Naive thymus-derived CD4-positive, alpha-beta T cell (primary cell): ENCODE measurements around the gene KCNIP1. TPM values are rescaled to one million over a fixed set of nuclear protein-coding genes. Genes with fewer than 3 reads are reported as not detected.

ENCODE experiments used
- ATAC-seq: fragments of 150-1000 bp; cut with Tn5 transposase; 2 replicates; pipeline ENCODE4 v1.10.0; 2021; ENCODE audit warnings: mild to moderate bottlenecking, moderate library complexity
- CTCF ChIA-PET: fragments of 350-600 bp; sonication (Branson Sonifier 250); formaldehyde crosslinking; loops from one replicate; lab custom pipeline; 2021; ENCODE audit warnings: antibody characterized with exemption; lab: Charles Lee
- POLR2A ChIA-PET: fragments of 350-600 bp; sonication (Branson Sonifier 250); formaldehyde crosslinking; loops from one replicate; lab custom pipeline; 2021; ENCODE audit warnings: antibody characterized with exemption, inconsistent platforms; lab: Charles Lee
- DNase-seq, 9 donors: peaks; one replicate each; pipeline versions ENCODE4 v3.0.0 to v3.0.0-alpha.2; 2020 to 2022; ENCODE audit warnings: mixed read lengths in 1 of 9
- H3K27ac ChIP-seq: one replicate; pipeline ENCODE4 v1.7.0; 2013; ENCODE audit warnings: mild to moderate bottlenecking, low read depth, low read length, moderate library complexity
- H3K27me3 ChIP-seq, 2 donors: one replicate each; pipeline ENCODE4 v1.7.0; 2013; ENCODE audit warnings: low read length in 2 of 2, mild to moderate bottlenecking in 2 of 2, moderate library complexity in 2 of 2; ENCODE audit not compliant: control insufficient read depth in 2 of 2, insufficient read depth in 2 of 2
- H3K36me3 ChIP-seq, 3 experiments: 1 replicate in 2 of 3; 2 replicates in 1 of 3; pipeline ENCODE4 v1.7.0; 2013; ENCODE audit warnings: low read length in 3 of 3, mild to moderate bottlenecking in 3 of 3, moderate library complexity in 1 of 3; ENCODE audit not compliant: insufficient read depth in 3 of 3, control insufficient read depth in 2 of 3
- H3K4me1 ChIP-seq, 2 donors: one replicate each; pipeline ENCODE4 v1.7.0; 2013; ENCODE audit warnings: low read length in 2 of 2, mild to moderate bottlenecking in 2 of 2, moderate library complexity in 1 of 2; ENCODE audit not compliant: control insufficient read depth in 2 of 2, insufficient read depth in 2 of 2
- H3K4me3 ChIP-seq: 2 replicates; pipeline ENCODE4 v1.7.0; 2013; ENCODE audit warnings: mild to moderate bottlenecking, low read length
- H3K9me3 ChIP-seq, 3 experiments: 1 replicate in 2 of 3; 2 replicates in 1 of 3; pipeline ENCODE4 v1.7.0; 2013; ENCODE audit warnings: low read length in 3 of 3; ENCODE audit not compliant: control insufficient read depth in 2 of 3
- H3K27ac Mint-ChIP-seq, 9 donors: one replicate each; pipeline ENCODE4 v1.8.0; 2020 to 2022; ENCODE audit warnings: mixed read lengths in 9 of 9, mild to moderate bottlenecking in 8 of 9, moderate library complexity in 5 of 9, inconsistent platforms in 2 of 9
- H3K27me3 Mint-ChIP-seq, 5 donors: one replicate each; pipeline ENCODE4 v1.8.0; 2021 to 2022; ENCODE audit warnings: mixed read lengths in 5 of 5, mild to moderate bottlenecking in 1 of 5
- H3K36me3 Mint-ChIP-seq, 5 donors: one replicate each; pipeline ENCODE4 v1.8.0; 2020 to 2022; ENCODE audit warnings: mixed read lengths in 5 of 5, mild to moderate bottlenecking in 3 of 5, inconsistent platforms in 1 of 5
- H3K4me1 Mint-ChIP-seq, 7 donors: one replicate each; pipeline ENCODE4 v1.8.0; 2020 to 2022; ENCODE audit warnings: mixed read lengths in 7 of 7, mild to moderate bottlenecking in 3 of 7, inconsistent platforms in 1 of 7
- H3K4me3 Mint-ChIP-seq, 10 donors: one replicate each; pipeline ENCODE4 v1.8.0; 2020 to 2022; ENCODE audit warnings: mild to moderate bottlenecking in 10 of 10, mixed read lengths in 10 of 10, moderate library complexity in 6 of 10, inconsistent platforms in 2 of 10
- H3K9me3 Mint-ChIP-seq, 11 donors: one replicate each; pipeline ENCODE4 v1.8.0; 2020 to 2022; ENCODE audit warnings: mixed read lengths in 11 of 11, mild to moderate bottlenecking in 4 of 11, inconsistent platforms in 1 of 11, moderate library complexity in 1 of 11
- intact Hi-C, 2 donors: fragments of 100-400 bp; cut with micrococcal nuclease; formaldehyde crosslinking; loops; one replicate each; pipeline ENCODE4 v1.15.1; 2023
- polyA plus RNA-seq, 2 donors: library from polyadenylated mRNA; unstranded; fragments of 300-500 nt; fragmentation: Illumina TruSeq; gene quantifications; one replicate each; pipeline ENCODE4 v1.2.3, GENCODE V29; 2021
- total RNA-seq, 6 experiments: library from RNA in 5 of 6; stranded (reverse) in 5 of 6; gene quantifications; 1 replicate in 5 of 6; 2 replicates in 1 of 6; pipeline ENCODE4 v1.2.3 and lab custom pipeline; 2021 to 2026

KCNIP1 gene
- total RNA-seq = not detected
- polyA plus RNA-seq = not detected
- total RNA-seq (lab: John Stamatoyannopoulos, UW) = not detected

- peaks cover 47 to 56% (median 48%) of the 10 kb centered on the region in 5 donors for H3K27me3 Mint-ChIP-seq
- Histone ChIP-seq H3K4me3 (no peak within 1 kb of the TSS), H3K9me3 (no peaks in the 10 kb centered on the region), H3K4me1 (no peaks in the 10 kb centered on the region), H3K36me3 (no peaks in the 10 kb centered on the region), H3K27ac (no peak within 1 kb of the TSS), H3K27me3 (peaks cover 0 to 3% of the 10 kb centered on the region in 2 donors)
- H3K36me3 Mint-ChIP-seq = no peaks in the 10 kb centered on the region
- CTCF ChIA-PET = no interaction called here
- H3K4me1 Mint-ChIP-seq = peaks cover 0 to 6% (median 0%) of the 10 kb centered on the region in 7 donors
- POLR2A ChIA-PET = no interaction called here
- intact Hi-C loops = no loop called here
- DNase-seq (no peak), ATAC-seq (peak; percentile 24)
- H3K4me3 Mint-ChIP-seq = peak within 1 kb of the TSS in 2 of 10 donors; percentile 20 to 32
- peaks cover 0 to 4% (median 0%) of the 10 kb centered on the region in 11 donors for H3K9me3 Mint-ChIP-seq
- no peak within 1 kb of the TSS for H3K27ac Mint-ChIP-seq
These were observed at the start of gene KCNIP1 for GRCh38 chr5:170503990-170504596. TSS of gene KCNIP1 (plus strand) at chr5:170504020.

DNA sequence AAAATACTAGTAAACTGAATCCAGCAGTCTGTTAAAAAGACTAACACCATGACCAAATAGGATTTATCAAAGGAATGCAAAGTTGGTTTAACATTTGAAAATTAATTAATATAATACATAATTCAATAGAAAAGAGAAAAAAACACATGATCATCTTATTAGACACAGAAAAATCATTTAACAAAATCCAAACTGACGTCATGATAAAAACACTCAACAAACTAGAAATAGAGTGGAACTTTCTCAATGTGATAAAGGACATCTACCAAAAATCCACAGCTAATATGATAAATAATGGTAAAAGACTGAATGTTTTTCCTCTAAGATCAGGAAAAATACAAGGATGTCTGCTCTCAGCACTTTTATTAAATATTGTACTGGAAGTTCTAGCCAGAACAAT lies 40.4 kb upstream of the KCNIP1 start:
- no peak overlapping the region for H3K27ac Mint-ChIP-seq
- H3K9me3 Mint-ChIP-seq = peaks cover 0 to 23% (median 5%) of the 10 kb centered on the region in 11 donors
- no peaks in the 10 kb centered on the region for H3K27me3 ChIP-seq
- no peak overlapping the region for H3K4me3 ChIP-seq
- no peaks in the 10 kb centered on the region for H3K4me1 ChIP-seq
- intact Hi-C loops = no loop called here
- no peak overlapping the region for H3K27ac ChIP-seq
- no peaks in the 10 kb centered on the region for H3K9me3 ChIP-seq
- DNase-seq (no peak), ATAC-seq (no peak)
- peaks cover 21 to 37% (median 27%) of the 10 kb centered on the region in 5 donors for H3K27me3 Mint-ChIP-seq
- H3K4me1 Mint-ChIP-seq = peaks cover 0 to 6% (median 0%) of the 10 kb centered on the region in 7 donors
- H3K36me3 ChIP-seq = no peaks in the 10 kb centered on the region
- POLR2A ChIA-PET = no interaction called here
- peaks cover 0 to 5% (median 0%) of the 10 kb centered on the region in 5 donors for H3K36me3 Mint-ChIP-seq
- CTCF ChIA-PET = no interaction called here
- H3K4me3 Mint-ChIP-seq = no peak overlapping the region

GRCh38 chr5:170464280-170465127 lies 39.3 kb upstream of the KCNIP1 start:
- POLR2A ChIA-PET = no interaction called here
- CTCF ChIA-PET = no interaction called here

DNA sequence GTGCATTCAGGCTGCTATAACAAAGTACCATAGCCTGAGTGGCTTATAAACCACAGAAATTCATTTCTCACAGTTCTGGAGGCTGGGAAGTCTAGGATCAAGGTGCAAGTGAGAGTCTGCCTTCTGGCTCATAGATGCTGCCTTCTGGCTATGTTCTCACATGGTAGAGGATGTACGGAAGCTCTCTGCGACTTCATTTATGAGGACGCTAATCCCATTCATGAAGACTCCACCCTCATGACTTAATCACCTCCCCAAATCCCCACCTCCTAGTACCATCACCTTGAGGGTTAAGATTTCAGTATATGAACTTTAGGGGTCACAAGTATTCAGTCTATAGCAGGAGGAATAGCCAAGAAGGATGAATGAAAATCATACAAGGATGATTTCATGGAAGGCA lies 37.3 kb upstream of the KCNIP1 start:
- H3K27me3 ChIP-seq = no peaks in the 10 kb centered on the region
- H3K27me3 Mint-ChIP-seq = peaks cover 4 to 10% (median 8%) of the 10 kb centered on the region in 5 donors
- no peak overlapping the region for H3K27ac Mint-ChIP-seq
- ATAC-seq = no peak
- peaks cover 0 to 5% (median 0%) of the 10 kb centered on the region in 11 donors for H3K9me3 Mint-ChIP-seq
- ChIA-PET POLR2A (no interaction called here), CTCF (no interaction called here)
- DNase-seq = no peak
- no peaks in the 10 kb centered on the region for H3K4me1 Mint-ChIP-seq
- H3K4me3 ChIP-seq = no peak overlapping the region
- H3K36me3 Mint-ChIP-seq = no peaks in the 10 kb centered on the region
- intact Hi-C loops = no loop called here
- H3K27ac ChIP-seq = no peak overlapping the region
- no peaks in the 10 kb centered on the region for H3K36me3 ChIP-seq
- no peak overlapping the region for H3K4me3 Mint-ChIP-seq
- H3K9me3 ChIP-seq = no peaks in the 10 kb centered on the region
- no peaks in the 10 kb centered on the region for H3K4me1 ChIP-seq

More at GRCh38 chr5:170464280-170465127, 39.3 kb upstream of the KCNIP1 start:
- ATAC-seq (no peak), DNase-seq (no peak)
- no peaks in the 10 kb centered on the region for H3K27me3 ChIP-seq
- Mint-ChIP-seq H3K36me3 (peaks cover 0 to 4% (median 0%) of the 10 kb centered on the region in 5 donors), H3K27ac (no peak overlapping the region), H3K4me3 (no peak overlapping the region), H3K4me1 (peaks cover 0 to 4% (median 0%) of the 10 kb centered on the region in 7 donors), H3K27me3 (peaks cover 16 to 28% (median 20%) of the 10 kb centered on the region in 5 donors), H3K9me3 (peaks cover 0 to 21% (median 5%) of the 10 kb centered on the region in 11 donors)
- H3K9me3 ChIP-seq = no peaks in the 10 kb centered on the region
- H3K4me3 ChIP-seq = no peak overlapping the region
- no peaks in the 10 kb centered on the region for H3K4me1 ChIP-seq
- H3K36me3 ChIP-seq = no peaks in the 10 kb centered on the region
- intact Hi-C loops = no loop called here
- H3K27ac ChIP-seq = no peak overlapping the region

GRCh38 chr5:170466988-170467707 lies 36.7 kb upstream of the KCNIP1 start:
- ChIA-PET CTCF (no interaction called here), POLR2A (no interaction called here)
- Histone ChIP-seq H3K27ac (no peak overlapping the region), H3K27me3 (no peaks in the 10 kb centered on the region), H3K4me1 (no peaks in the 10 kb centered on the region), H3K36me3 (no peaks in the 10 kb centered on the region), H3K4me3 (no peak overlapping the region), H3K9me3 (no peaks in the 10 kb centered on the region)
- Mint-ChIP-seq H3K27me3 (peaks cover 3 to 5% (median 4%) of the 10 kb centered on the region in 5 donors), H3K4me3 (no peak overlapping the region), H3K9me3 (peaks cover 0 to 2% (median 0%) of the 10 kb centered on the region in 11 donors), H3K36me3 (no peaks in the 10 kb centered on the region), H3K27ac (no peak overlapping the region), H3K4me1 (no peaks in the 10 kb centered on the region)
- DNase-seq (no peak), ATAC-seq (peak; percentile 87)
- intact Hi-C loops = no loop called here

DNA sequence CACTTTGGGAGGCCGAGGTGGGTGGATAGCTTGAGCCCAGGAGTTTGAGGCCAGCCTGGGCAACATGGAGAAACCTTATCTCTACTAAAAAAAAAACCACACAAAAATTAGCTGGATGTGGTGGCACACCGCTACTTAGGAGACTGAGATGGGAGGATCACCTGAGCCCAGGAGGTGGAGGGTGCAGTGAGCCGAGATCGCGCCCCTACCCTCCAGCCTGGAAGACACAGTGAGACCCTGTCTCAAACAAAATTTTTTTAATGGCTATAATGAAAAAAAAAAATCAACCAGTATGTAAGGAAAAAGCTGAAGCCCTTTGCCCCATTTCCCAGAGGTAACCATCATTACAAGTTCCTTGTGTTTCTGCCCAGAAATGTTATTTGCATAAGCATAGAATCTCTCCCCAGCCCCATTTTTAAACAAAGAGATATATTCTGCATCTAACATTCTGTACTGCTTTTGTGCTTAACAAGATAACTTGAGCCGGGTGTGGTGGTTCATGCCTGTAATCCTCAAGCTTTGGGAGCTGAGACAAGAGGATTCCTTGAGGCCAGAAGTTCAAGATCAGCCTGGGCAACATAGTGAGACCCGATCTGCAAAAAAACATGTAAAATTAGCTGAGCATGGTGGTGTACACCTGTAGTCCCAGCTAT lies 35.1 kb upstream of the KCNIP1 start:
- intact Hi-C loops = no loop called here
- Mint-ChIP-seq H3K9me3 (peaks cover 0 to 2% (median 0%) of the 10 kb centered on the region in 11 donors), H3K36me3 (no peaks in the 10 kb centered on the region), H3K4me3 (no peak overlapping the region), H3K27me3 (peaks cover 0 to 8% (median 5%) of the 10 kb centered on the region in 5 donors), H3K27ac (no peak overlapping the region), H3K4me1 (no peaks in the 10 kb centered on the region)
- H3K36me3 ChIP-seq = no peaks in the 10 kb centered on the region
- ChIA-PET CTCF (no interaction called here), POLR2A (no interaction called here)
- H3K27me3 ChIP-seq = no peaks in the 10 kb centered on the region
- ATAC-seq = no peak
- H3K4me3 ChIP-seq = no peak overlapping the region
- H3K9me3 ChIP-seq = no peaks in the 10 kb centered on the region
- no peaks in the 10 kb centered on the region for H3K4me1 ChIP-seq
- H3K27ac ChIP-seq = no peak overlapping the region
- no peak for DNase-seq
